Naive B cell (primary cell): Measurements from ENCODE around the gene RNF225. TPM values are rescaled to one million over a fixed set of nuclear protein-coding genes. Genes with fewer than 3 reads are reported as not detected.

ENCODE experiments used
- ATAC-seq, 2 donors: fragments of 150-1000 bp; cut with Tn5 transposase; 2 replicates each; pipeline ENCODE4 v1.10.0; 2021; ENCODE audit warnings: low read depth in 2 of 2, mild to moderate bottlenecking in 2 of 2, moderate library complexity in 2 of 2
- DNase-seq: peaks from one replicate; pipeline ENCODE4 v3.0.0; 2022
- H3K27ac Mint-ChIP-seq, 6 donors: one replicate each; pipeline ENCODE4 v1.8.0; 2020 to 2022; ENCODE audit warnings: mild to moderate bottlenecking in 6 of 6, mixed read lengths in 6 of 6, moderate library complexity in 5 of 6, inconsistent platforms in 2 of 6
- H3K27me3 Mint-ChIP-seq, 3 donors: one replicate each; pipeline ENCODE4 v1.8.0; 2021 to 2022; ENCODE audit warnings: mixed read lengths in 3 of 3, mild to moderate bottlenecking in 1 of 3
- H3K36me3 Mint-ChIP-seq, 2 donors: one replicate each; pipeline ENCODE4 v1.8.0; 2020 to 2022; ENCODE audit warnings: mixed read lengths in 2 of 2, inconsistent platforms in 1 of 2, mild to moderate bottlenecking in 1 of 2
- H3K4me1 Mint-ChIP-seq, 3 donors: one replicate each; pipeline ENCODE4 v1.8.0; 2020 to 2022; ENCODE audit warnings: mixed read lengths in 3 of 3, inconsistent platforms in 1 of 3, mild to moderate bottlenecking in 1 of 3, moderate library complexity in 1 of 3
- H3K4me3 Mint-ChIP-seq, 8 donors: one replicate each; pipeline ENCODE4 v1.8.0; 2020 to 2022; ENCODE audit warnings: mild to moderate bottlenecking in 8 of 8, mixed read lengths in 8 of 8, moderate library complexity in 8 of 8, inconsistent platforms in 2 of 8
- H3K9me3 Mint-ChIP-seq, 7 donors: one replicate each; pipeline ENCODE4 v1.8.0; 2020 to 2022; ENCODE audit warnings: mixed read lengths in 7 of 7, mild to moderate bottlenecking in 5 of 7, inconsistent platforms in 2 of 7, moderate library complexity in 1 of 7
- polyA plus RNA-seq, 6 donors: library from polyadenylated mRNA; unstranded; fragments of 300-500 nt; fragmentation: Illumina TruSeq; gene quantifications; one replicate each; pipeline ENCODE4 v1.2.3, GENCODE V29; 2021; ENCODE audit warnings: low read depth in 6 of 6

Gene RNF225
- polyA plus RNA-seq, 6 donors from 2014 or later, result not detected

- Mint-ChIP-seq H3K36me3 (peaks cover 0 to 5% of the 10 kb centered on the region in 2 donors), H3K9me3 (no peaks in the 10 kb centered on the region), H3K27me3 (peaks cover 0 to 4% (median 0%) of the 10 kb centered on the region in 3 donors), H3K4me3 (peak overlapping the region in 1 of 8 donors; percentile 37), H3K27ac (no peak overlapping the region), H3K4me1 (peaks cover 9 to 32% (median 16%) of the 10 kb centered on the region in 3 donors)
- no peak for DNase-seq
- ATAC-seq, result no peak
Observed at GRCh38 chr19:58354478-58355030, 40.9 kb upstream of the RNF225 start.

GRCh38 chr19:58355215-58355796 lies 40.1 kb upstream of the RNF225 start:
- Mint-ChIP-seq H3K36me3 (no peaks in the 10 kb centered on the region), H3K4me1 (peaks cover 6 to 27% (median 13%) of the 10 kb centered on the region in 3 donors), H3K9me3 (no peaks in the 10 kb centered on the region), H3K4me3 (peak overlapping the region; percentile 34 to 87 (median 52)), H3K27ac (peak overlapping the region in 1 of 6 donors; percentile 39), H3K27me3 (peaks cover 0 to 4% (median 0%) of the 10 kb centered on the region in 3 donors)
- ATAC-seq (no peak), DNase-seq (no peak)

DNA sequence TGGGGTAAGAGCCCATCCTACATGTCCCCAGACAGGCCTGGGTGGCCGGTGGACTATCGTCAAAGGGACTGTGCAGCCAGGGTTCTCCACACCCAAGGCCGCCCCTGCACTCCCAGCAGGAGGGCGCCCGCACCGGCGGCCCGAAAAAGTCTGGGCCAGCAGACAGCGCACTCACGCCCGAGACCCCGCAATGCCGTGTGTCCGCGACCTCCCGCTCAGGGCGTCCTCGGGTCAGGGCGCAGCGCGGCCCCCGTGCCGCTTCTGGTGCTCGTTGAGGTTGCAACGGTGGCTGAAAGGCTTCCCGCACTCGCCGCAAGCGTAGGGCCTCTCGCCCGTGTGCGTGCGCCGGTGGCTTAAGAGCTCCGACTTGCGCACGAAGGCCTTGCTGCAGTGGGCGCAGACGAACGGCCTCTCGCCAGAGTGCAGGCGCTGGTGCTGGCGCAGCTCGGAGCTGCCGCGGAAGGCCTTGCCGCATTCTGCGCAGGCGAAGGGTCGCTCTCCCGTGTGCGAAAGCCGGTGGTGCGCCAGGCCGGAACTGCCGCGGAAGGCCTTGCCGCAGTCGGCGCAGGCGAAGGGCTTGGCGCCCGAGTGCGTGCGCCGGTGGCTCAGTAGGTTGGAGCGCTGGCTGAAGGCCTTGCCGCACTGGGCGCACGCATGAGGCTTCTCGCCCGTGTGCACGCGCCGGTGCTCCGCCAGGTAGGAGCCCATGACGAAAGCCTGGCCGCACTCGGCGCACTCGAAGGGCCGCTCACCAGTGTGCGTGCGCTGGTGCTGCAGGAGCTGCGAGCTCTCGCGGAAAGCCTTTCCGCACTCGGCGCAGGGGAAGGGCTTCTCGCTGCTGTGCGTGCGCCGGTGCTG lies 39.3 kb upstream of the RNF225 start:
- H3K4me3 Mint-ChIP-seq, result peak overlapping the region; percentile 21 to 78 (median 62)
- peaks cover 6 to 21% (median 15%) of the 10 kb centered on the region in 3 donors for H3K4me1 Mint-ChIP-seq
- ATAC-seq (peak; percentile 71 to 73), DNase-seq (no peak)
- H3K36me3 Mint-ChIP-seq, result no peaks in the 10 kb centered on the region
- H3K9me3 Mint-ChIP-seq, result no peaks in the 10 kb centered on the region
- no peak overlapping the region for H3K27ac Mint-ChIP-seq
- H3K27me3 Mint-ChIP-seq, result peaks cover 0 to 4% (median 0%) of the 10 kb centered on the region in 3 donors

- ATAC-seq, result peak in 1 of 2 donors; percentile 2
- no peak for DNase-seq
- Mint-ChIP-seq H3K36me3 (no peaks in the 10 kb centered on the region), H3K4me1 (peaks cover 9 to 21% (median 18%) of the 10 kb centered on the region in 3 donors), H3K9me3 (no peaks in the 10 kb centered on the region), H3K4me3 (peak overlapping the region; percentile 27 to 78 (median 62)), H3K27ac (no peak overlapping the region), H3K27me3 (peaks cover 0 to 4% (median 0%) of the 10 kb centered on the region in 3 donors)
Observed at GRCh38 chr19:58356766-58357480, 38.5 kb upstream of the RNF225 start.

- peaks cover 7 to 18% (median 14%) of the 10 kb centered on the region in 3 donors for H3K4me1 Mint-ChIP-seq
- H3K27me3 Mint-ChIP-seq, result peaks cover 0 to 4% (median 0%) of the 10 kb centered on the region in 3 donors
Observed at GRCh38 chr19:58357481-58358145, 37.8 kb upstream of the RNF225 start.

DNA sequence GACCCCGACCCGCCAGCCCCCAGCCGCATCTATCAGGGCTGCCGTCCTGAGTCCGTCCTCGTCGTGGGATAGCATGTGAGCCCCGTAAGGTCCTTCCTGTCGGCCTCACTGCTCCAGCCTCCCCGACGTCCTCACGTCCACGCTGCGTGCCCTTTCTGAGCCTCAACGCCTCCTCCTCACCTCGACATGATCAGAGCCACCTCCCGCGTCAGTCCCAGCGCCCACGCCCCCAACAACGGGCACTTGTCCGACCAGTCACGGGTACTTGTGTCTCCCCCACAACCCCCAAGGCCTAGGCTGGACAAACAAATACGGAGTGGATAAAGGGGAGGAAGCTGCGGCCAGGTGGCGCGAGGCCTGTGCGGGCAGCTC lies 33.6 kb upstream of the RNF225 start:
- Mint-ChIP-seq H3K27ac (peak overlapping the region; percentile 90 to 98 (median 96)), H3K9me3 (no peaks in the 10 kb centered on the region), H3K4me3 (peak overlapping the region; percentile 91 to 97 (median 95)), H3K4me1 (peaks cover 15 to 37% (median 18%) of the 10 kb centered on the region in 3 donors), H3K27me3 (peaks cover 0 to 4% (median 0%) of the 10 kb centered on the region in 3 donors), H3K36me3 (no peaks in the 10 kb centered on the region)
- ATAC-seq (no peak), DNase-seq (no peak)

More at GRCh38 chr19:58357481-58358145, 37.8 kb upstream of the RNF225 start:
- peak overlapping the region in 7 of 8 donors; percentile 16 to 51 (median 32) for H3K4me3 Mint-ChIP-seq
- no peaks in the 10 kb centered on the region for H3K9me3 Mint-ChIP-seq
- H3K36me3 Mint-ChIP-seq, result no peaks in the 10 kb centered on the region
- DNase-seq, result no peak
- no peak for ATAC-seq
- no peak overlapping the region for H3K27ac Mint-ChIP-seq

GRCh38 chr19:58362272-58362994 lies 33.0 kb upstream of the RNF225 start, which contains the start of gene ZNF497:
ZNF497 (minus strand) TSS chr19:58362751; CDS start chr19:58357635, 5,116 bp downstream.
- Mint-ChIP-seq H3K36me3 (no peaks in the 10 kb centered on the region), H3K4me1 (peaks cover 15 to 35% (median 18%) of the 10 kb centered on the region in 3 donors), H3K27me3 (peaks cover 0 to 4% (median 0%) of the 10 kb centered on the region in 3 donors), H3K4me3 (peak within 1 kb of the TSS; percentile 91 to 97 (median 95)), H3K27ac (peak within 1 kb of the TSS; percentile 91 to 98 (median 96)), H3K9me3 (no peaks in the 10 kb centered on the region)
- peak; percentile 82 for ATAC-seq
- peak; percentile 97 for DNase-seq

- peaks cover 15 to 34% (median 18%) of the 10 kb centered on the region in 3 donors for H3K4me1 Mint-ChIP-seq
- peak; percentile 43 for DNase-seq
- peak overlapping the region in 5 of 6 donors; percentile 28 to 86 (median 38) for H3K27ac Mint-ChIP-seq
- no peaks in the 10 kb centered on the region for H3K9me3 Mint-ChIP-seq
- no peaks in the 10 kb centered on the region for H3K27me3 Mint-ChIP-seq
- H3K4me3 Mint-ChIP-seq, result peak overlapping the region; percentile 46 to 87 (median 75)
- no peaks in the 10 kb centered on the region for H3K36me3 Mint-ChIP-seq
- ATAC-seq, result no peak
Observed at GRCh38 chr19:58364146-58364545, 31.3 kb upstream of the RNF225 start.

DNA sequence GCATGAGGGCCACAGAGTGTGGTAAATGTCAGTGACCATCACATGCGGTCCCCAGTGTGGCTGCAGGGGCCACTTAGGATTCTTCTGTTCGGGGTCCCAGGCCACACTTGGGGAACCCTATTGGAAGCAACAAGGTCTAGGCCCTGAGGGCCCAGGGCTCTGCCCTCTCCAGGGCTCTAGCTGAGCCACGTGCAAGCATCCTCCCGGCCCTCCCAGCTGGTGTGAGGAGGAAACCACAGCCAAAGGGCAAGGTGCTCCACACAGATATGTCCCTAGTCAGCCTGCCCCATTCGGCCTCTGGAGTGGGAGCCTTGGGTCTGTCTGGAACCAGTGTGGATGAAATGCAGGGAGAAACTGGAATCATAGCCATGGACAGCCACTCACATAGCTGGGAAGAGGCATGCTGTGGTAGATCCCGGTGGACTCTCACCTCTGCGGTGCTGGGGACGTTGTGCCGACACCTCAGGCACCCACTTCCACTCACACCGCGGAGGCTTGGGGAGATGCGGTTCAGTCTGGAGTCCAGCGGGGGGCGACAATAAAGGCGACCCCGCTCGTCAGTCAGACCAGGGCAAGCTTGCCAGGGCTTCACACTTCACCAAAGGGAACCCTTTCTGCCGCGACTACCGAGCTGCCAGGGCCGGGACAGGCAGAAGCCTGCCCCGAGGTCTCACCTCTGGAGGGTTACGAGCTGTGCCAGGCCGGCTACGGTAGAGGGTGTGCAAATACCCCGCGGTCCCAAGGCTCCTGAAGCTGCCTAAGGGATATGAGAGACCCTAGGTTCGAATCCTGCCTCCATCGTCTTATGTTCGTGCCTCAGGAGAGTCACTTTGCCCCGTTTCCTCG lies 28.6 kb upstream of the RNF225 start:
- ATAC-seq, result no peak
- Mint-ChIP-seq H3K9me3 (no peaks in the 10 kb centered on the region), H3K36me3 (no peaks in the 10 kb centered on the region), H3K27me3 (no peaks in the 10 kb centered on the region), H3K4me3 (no peak overlapping the region), H3K27ac (no peak overlapping the region), H3K4me1 (peaks cover 13 to 28% (median 15%) of the 10 kb centered on the region in 3 donors)
- DNase-seq, result no peak

DNA sequence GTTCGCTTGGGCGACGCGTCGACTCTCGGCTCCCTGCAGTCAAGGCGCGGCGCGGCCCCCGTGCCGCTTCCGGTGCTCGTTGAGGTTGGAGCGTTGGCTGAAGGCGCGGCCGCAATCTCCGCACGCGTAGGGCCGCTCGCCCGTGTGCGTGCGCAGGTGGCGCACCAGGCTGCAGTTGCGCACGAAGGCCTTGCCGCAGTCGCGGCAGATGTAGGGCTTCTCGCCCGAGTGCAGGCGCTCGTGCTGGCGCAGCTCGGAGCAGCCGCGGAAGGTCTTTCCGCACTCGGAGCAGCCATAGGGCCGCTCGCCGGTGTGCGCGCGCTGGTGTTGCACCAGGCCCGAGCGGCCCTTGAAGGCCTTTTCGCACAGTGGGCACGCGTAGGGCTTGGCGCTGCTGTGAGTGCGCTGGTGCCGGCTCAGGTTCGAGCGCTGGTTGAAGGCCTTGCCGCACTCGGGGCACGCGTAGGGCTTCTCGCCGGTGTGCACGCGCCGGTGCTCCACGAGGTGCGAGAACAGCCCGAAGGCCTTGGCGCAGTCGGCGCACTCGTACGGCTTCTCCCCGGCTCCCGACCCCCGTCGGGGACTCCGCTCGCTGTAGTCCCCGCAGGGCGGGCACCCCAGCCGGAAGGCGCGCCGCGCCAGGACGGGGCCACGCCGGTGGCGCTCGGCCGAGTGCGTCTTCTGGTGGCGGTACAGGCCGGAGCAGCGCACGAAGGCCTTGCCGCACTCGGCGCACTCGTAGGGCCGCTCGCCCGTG lies 27.6 kb upstream of the RNF225 start:
- ATAC-seq (no peak), DNase-seq (no peak)
- no peaks in the 10 kb centered on the region for H3K27me3 Mint-ChIP-seq
- H3K36me3 Mint-ChIP-seq, result no peaks in the 10 kb centered on the region
- H3K27ac Mint-ChIP-seq, result no peak overlapping the region
- H3K9me3 Mint-ChIP-seq, result no peaks in the 10 kb centered on the region
- no peak overlapping the region for H3K4me3 Mint-ChIP-seq
- H3K4me1 Mint-ChIP-seq, result peaks cover 8 to 22% (median 8%) of the 10 kb centered on the region in 3 donors
